Calu3 (cell line): ENCODE data around the gene HBG1. TPM values are rescaled to one million over a fixed set of nuclear protein-coding genes. Genes with fewer than 3 reads are reported as not detected.
"Not testable (repeated sequence)": the region's sequence is repeated elsewhere in the genome, so short reads cannot be mapped to it uniquely, and the experiment has no call there.

Experiments used
- BruUV-seq: library from RNA; stranded (reverse); fragments of 400-500 nt; replicated peaks from 2 replicates; lab custom pipeline; 2021; lab: Mats Ljungman, UMichigan
- CTCF ChIA-PET: fragments of 300-600 bp; sonication (Branson Sonifier 250); formaldehyde crosslinking; loops from one replicate; lab custom pipeline; 2022; ENCODE audit warnings: antibody characterized with exemption; lab: Charles Lee
- DNase-seq: peaks from one replicate; pipeline ENCODE4 v3.0.0; 2022
- H3K27ac Mint-ChIP-seq: one replicate; pipeline ENCODE4 v1.8.0; 2022; ENCODE audit warnings: mixed read lengths; ENCODE audit not compliant: unreplicated experiment
- H3K27me3 Mint-ChIP-seq: one replicate; pipeline ENCODE4 v1.8.0; 2022; ENCODE audit warnings: mixed read lengths; ENCODE audit not compliant: unreplicated experiment
- H3K36me3 Mint-ChIP-seq: one replicate; pipeline ENCODE4 v1.8.0; 2022; ENCODE audit warnings: mild to moderate bottlenecking, moderate library complexity, mixed read lengths; ENCODE audit not compliant: insufficient read depth, unreplicated experiment
- H3K4me1 Mint-ChIP-seq: one replicate; pipeline ENCODE4 v1.8.0; 2022; ENCODE audit warnings: mild to moderate bottlenecking, low read depth, mixed read lengths; ENCODE audit not compliant: unreplicated experiment
- H3K4me3 Mint-ChIP-seq: one replicate; pipeline ENCODE4 v1.8.0; 2022; ENCODE audit warnings: mild to moderate bottlenecking, low read depth, moderate library complexity, mixed read lengths; ENCODE audit not compliant: unreplicated experiment
- H3K9me3 Mint-ChIP-seq: one replicate; pipeline ENCODE4 v1.8.0; 2022; ENCODE audit warnings: low read depth, mixed read lengths; ENCODE audit not compliant: unreplicated experiment
- CTCF ChIP-seq: fragments of 200-600 bp; IDR thresholded peaks from one replicate; pipeline ENCODE4 v1.8.0; 2022; ENCODE audit warnings: antibody characterized with exemption; ENCODE audit not compliant: unreplicated experiment
- intact Hi-C: fragments of 100-400 bp; cut with micrococcal nuclease; formaldehyde crosslinking; loops from one replicate; pipeline ENCODE4 v1.10.0; 2022; ENCODE audit not compliant: unreplicated experiment
- total RNA-seq: library from RNA; stranded (reverse); gene quantifications from 2 replicates; pipeline ENCODE4 v1.2.3, GENCODE V29; 2022

HBG1 gene
- total RNA-seq, 1 experiment from 2014 or later, result not detected

- intact Hi-C loops, result no loop called here
- no peak for DNase-seq
- no peak for TF ChIP-seq CTCF
- peaks cover 2% of the 10 kb centered on the region for H3K9me3 Mint-ChIP-seq
- H3K27ac Mint-ChIP-seq, result no peak overlapping the region
- no peaks in the 10 kb centered on the region for H3K36me3 Mint-ChIP-seq
- no TSS peak for BruUV-seq
- no peaks in the 10 kb centered on the region for H3K27me3 Mint-ChIP-seq
- CTCF ChIA-PET, result no interaction called here
- H3K4me1 Mint-ChIP-seq, result no peaks in the 10 kb centered on the region
- H3K4me3 Mint-ChIP-seq, result no peak overlapping the region
Observed at GRCh38 chr11:5258543-5259262, 9.0 kb upstream of the HBG1 start.

- Mint-ChIP-seq H3K27me3 (peaks cover 12% of the 10 kb centered on the region), H3K36me3 (no peaks in the 10 kb centered on the region), H3K9me3 (peaks cover 5% of the 10 kb centered on the region), H3K4me1 (no peaks in the 10 kb centered on the region), H3K4me3 (no peak overlapping the region), H3K27ac (no peak overlapping the region)
- intact Hi-C loops, result no loop called here
- CTCF ChIA-PET, result no interaction called here
- DNase-seq, result no peak
- no TSS peak for BruUV-seq
- no peak for TF ChIP-seq CTCF
Observed at GRCh38 chr11:5257296-5257695, 7.6 kb upstream of the HBG1 start.

GRCh38 chr11:5254646-5255413 is 5.2 kb upstream of the HBG1 start, which contains the start of gene HBG2:
Gene HBG2, minus strand, starts transcription at chr11:5254781. Its CDS starts 53 bp downstream, at chr11:5254728.
- DNase-seq, H3K4me1 Mint-ChIP-seq, H3K9me3 Mint-ChIP-seq, H3K27ac Mint-ChIP-seq, intact Hi-C loops, H3K36me3 Mint-ChIP-seq, CTCF ChIA-PET, BruUV-seq, H3K4me3 Mint-ChIP-seq: not testable (repeated sequence)
- peaks cover 22% of the 10 kb centered on the region for H3K27me3 Mint-ChIP-seq

- intact Hi-C loops, CTCF ChIA-PET, BruUV-seq: not testable (repeated sequence)
Observed at GRCh38 chr11:5254023-5254422, 4.4 kb upstream of the HBG1 start.

GRCh38 chr11:5253440-5253839 is 3.8 kb upstream of the HBG1 start:
- intact Hi-C loops, H3K36me3 Mint-ChIP-seq, CTCF ChIA-PET, H3K4me3 Mint-ChIP-seq, H3K27ac Mint-ChIP-seq, DNase-seq, H3K4me1 Mint-ChIP-seq, BruUV-seq, H3K9me3 Mint-ChIP-seq: not testable (repeated sequence)
- peaks cover 23% of the 10 kb centered on the region for H3K27me3 Mint-ChIP-seq

More at GRCh38 chr11:5254023-5254422, 4.4 kb upstream of the HBG1 start:
- H3K36me3 Mint-ChIP-seq, DNase-seq, H3K4me1 Mint-ChIP-seq, H3K27ac Mint-ChIP-seq, H3K9me3 Mint-ChIP-seq, H3K4me3 Mint-ChIP-seq: not testable (repeated sequence)
- H3K27me3 Mint-ChIP-seq, result peaks cover 22% of the 10 kb centered on the region
